ENCODE data around the gene RAP1GDS1.
"Not testable (repeated sequence)": the region's sequence is repeated elsewhere in the genome, so short reads cannot be mapped to it uniquely, and the experiment has no call there.

The RAP1GDS1 gene

DNA sequence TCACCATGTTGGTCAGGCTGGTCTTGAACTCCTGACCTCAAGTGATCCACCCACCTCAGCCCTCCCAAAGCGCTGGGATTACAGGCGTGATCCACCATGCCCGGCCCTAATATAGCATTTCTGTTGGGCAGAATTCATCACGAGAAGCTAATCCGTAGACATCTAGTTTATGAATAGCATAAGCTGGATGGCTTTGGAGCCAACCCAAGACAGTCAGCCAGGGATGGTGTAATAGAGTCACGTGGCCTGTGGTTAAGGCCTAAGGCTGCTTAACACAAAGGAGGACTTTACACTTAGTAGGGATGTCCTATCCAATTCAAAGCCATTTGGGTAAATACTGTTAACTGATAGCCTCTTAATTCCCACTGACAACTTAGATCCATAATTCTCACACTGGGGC lies 173.6 kb downstream of the RAP1GDS1 start:
- DNase-seq (ENCODE audit: low read depth) = no peak

DNA sequence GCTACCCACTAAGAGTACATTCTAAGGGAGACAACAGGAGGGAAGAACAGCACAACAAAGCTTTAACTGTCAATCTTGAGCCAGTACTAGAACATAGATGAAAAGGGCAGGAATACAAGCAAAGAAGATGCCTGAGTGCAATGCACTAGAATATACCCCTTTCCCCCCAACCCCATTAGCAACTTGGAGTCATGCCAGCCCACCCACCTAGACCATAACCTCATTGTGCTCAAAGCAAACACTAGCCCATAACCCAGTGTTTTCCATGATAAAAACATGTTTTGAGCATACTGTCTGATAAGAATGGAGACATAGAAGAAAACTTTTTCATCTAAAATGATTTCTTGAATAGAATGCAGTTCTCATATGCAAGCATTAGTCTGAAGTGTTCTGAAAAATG lies 183.2 kb downstream of the RAP1GDS1 start:
- DNase-seq (ENCODE audit: low read depth) = no peak

GRCh38 chr4:98446499-98447375 lies 185.6 kb downstream of the RAP1GDS1 start:
- no peak for DNase-seq (ENCODE audit: low read depth)

GRCh38 chr4:98447648-98448047 lies 186.5 kb downstream of the RAP1GDS1 start:
- no peak for DNase-seq (ENCODE audit: low read depth)

DNA sequence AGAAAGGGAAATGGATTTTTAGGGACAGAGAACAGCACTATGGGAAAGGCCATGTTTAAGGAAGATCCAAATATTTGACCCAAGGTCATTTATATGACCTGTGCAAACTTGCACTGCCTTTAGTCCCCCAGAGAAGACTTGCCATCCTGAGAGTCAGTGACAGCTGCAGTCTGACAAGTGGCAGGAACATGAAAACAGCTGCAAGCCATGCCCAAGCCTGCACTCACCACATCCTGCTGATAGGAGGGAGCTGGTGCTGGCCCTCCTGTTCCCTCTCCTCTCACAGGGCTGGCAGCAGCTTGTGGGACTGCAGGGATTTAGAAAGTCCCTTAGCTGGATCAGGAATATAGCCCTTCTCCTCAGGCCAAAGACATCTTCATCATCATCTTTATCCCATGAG lies 187.7 kb downstream of the RAP1GDS1 start:
- no peak for DNase-seq (ENCODE audit: low read depth)

DNA sequence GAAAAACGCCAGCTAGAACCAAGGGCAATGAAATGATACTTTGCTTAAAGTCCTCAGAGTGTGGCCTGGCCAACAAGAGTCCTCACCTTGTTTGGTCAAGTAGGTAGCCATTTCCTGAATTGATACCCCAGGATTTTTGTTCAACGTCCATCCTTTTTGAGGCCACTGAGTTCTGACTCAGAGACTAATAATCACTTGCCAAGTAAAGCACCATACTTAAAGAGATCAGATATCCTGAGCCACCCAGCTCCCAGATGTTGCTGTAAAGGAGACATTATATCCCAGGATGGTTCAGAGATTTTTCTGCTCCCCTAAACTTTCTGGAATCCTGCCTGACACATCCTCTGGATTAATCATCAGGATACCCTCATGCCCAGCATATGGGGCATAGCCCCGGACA lies 190.9 kb downstream of the RAP1GDS1 start:
- no peak for DNase-seq (ENCODE audit: low read depth)

DNA sequence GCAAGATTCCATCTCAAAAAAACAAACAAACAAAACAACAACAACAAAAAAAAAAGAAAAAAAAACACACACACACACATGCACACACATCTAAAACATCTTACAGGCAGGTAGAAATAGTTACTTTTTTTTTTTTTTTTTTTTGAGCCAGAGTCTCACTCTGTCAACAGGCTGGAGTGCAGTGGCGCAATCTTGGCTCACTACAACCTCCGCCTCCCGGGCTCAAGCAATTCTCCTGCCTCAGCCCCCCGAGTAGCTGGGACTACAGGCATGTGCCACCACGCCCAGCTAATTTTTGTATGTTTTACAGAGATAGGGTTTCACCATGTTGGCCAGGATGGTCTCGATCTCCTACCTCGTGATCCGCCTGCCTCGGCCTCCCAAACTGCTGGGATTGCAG lies 196.2 kb downstream of the RAP1GDS1 start:
- not testable (repeated sequence) for DNase-seq (ENCODE audit: low read depth)

GRCh38 chr4:98461121-98461865 lies 200.1 kb downstream of the RAP1GDS1 start:
- DNase-seq (ENCODE audit: low read depth) = not testable (repeated sequence)

DNA sequence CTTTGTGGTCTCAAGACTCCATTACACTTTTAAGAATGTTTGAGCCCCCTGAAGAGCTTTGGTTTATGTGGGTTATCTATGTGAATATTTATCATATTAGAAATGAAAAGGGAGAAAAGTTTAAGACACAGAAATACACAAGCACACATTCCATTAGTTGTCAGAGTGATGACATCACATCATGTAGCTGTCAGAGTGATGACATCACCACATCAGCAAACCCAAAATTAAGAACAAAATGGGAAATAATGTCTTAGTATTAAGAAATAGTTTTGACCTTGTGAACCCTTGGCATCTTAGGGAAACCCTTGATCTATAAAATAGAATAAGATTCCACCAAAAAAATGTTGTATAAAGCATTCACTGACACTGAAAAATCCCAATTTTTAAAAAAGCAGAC lies 201.3 kb downstream of the RAP1GDS1 start:
- no peak for DNase-seq (ENCODE audit: low read depth)

GRCh38 chr4:98466868-98467599 lies 205.8 kb downstream of the RAP1GDS1 start:
- no peak for DNase-seq (ENCODE audit: low read depth)

- DNase-seq (ENCODE audit: low read depth) = peak; percentile 76
These were observed 206.5 kb downstream of the RAP1GDS1 start for GRCh38 chr4:98467627-98468072.

GRCh38 chr4:98468709-98469108 lies 207.5 kb downstream of the RAP1GDS1 start:
- DNase-seq (ENCODE audit: low read depth) = no peak

DNA sequence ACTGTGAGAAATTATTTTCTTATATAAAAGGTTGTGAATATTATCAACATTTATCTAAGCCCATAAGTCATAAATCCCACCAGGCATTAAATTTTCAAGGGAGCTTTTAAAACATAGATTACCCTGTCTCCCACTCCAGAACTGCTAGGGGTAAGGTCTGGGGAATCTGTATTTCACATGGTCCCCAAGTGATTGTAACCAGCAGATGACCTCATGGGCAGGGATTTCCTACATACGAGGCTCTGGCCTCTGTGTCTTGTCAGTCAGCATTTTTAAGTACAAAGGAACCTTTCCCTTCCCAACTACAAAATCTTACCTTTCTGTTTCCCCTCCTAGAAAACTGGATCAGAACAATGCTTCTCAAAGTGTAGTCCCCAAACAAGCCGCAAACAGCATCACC lies 208.6 kb downstream of the RAP1GDS1 start:
- DNase-seq (ENCODE audit: low read depth) = no peak

DNA sequence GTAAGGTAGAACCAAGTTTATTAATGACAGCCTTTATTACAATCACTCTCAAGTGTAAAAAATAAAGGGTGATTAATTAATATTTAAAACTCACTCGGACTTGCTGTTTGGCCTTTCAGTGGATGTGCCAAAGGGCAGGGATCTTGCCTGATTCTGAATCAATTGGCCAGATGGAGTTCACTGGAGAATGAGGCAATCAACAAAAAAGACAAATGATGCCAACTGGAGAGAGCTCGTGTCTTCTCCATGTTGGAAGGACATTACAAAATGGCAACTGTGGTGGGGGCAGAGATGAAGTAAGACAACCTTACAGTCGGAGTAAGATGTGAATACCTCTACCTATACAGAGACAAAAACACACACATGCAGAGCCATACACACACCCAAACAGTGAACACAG lies 209.2 kb downstream of the RAP1GDS1 start:
- DNase-seq (ENCODE audit: low read depth) = no peak

- DNase-seq (ENCODE audit: low read depth) = no peak
These were observed 209.6 kb downstream of the RAP1GDS1 start for GRCh38 chr4:98470831-98471230.

GRCh38 chr4:98473046-98473445 lies 211.9 kb downstream of the RAP1GDS1 start:
- DNase-seq (ENCODE audit: low read depth) = no peak

DNA sequence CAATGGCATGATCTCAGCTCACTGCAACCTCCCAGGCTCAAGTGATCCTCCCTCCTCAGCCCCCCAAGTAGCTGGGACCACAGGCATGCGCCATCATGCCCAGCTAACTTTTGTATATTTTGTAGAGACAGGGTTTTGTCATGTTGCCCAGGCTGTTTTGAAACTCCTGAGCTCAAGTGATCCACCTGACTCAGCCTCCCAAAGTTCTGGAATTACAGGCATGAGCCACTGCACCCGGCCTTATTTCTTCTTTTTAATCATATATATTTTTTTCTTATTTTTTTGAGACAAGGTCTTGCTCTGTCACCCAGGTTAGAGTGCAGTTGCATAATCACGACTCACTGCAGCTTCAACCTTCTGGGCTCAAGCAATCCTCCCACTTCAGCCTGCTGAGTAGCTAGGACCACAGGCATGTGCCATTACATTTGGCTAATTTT lies 213.2 kb downstream of the RAP1GDS1 start:
- DNase-seq (ENCODE audit: low read depth) = peak; percentile 47

DNA sequence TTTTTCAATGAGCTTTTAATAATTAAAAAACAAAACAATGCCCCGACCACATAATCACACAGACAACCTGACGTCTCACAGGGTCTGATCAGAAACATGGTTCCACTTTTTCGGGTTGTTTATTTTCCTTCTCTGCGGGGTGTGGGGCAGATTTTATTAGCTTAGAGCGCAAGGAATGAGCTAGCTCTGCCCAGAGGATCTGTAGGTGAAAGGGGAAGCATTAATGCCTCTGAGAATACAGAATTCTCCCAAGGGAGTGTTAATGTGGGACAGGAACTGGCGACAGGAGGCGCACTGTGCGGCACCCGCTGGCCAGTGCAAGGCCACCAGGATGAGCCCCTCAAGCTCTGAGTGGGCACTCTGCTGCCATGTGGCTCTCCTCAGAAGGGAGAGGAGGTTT lies 215.7 kb downstream of the RAP1GDS1 start:
- no peak for DNase-seq (ENCODE audit: low read depth)

- not testable (repeated sequence) for DNase-seq (ENCODE audit: low read depth)
These were observed 218.4 kb downstream of the RAP1GDS1 start for GRCh38 chr4:98479590-98479989.

DNA sequence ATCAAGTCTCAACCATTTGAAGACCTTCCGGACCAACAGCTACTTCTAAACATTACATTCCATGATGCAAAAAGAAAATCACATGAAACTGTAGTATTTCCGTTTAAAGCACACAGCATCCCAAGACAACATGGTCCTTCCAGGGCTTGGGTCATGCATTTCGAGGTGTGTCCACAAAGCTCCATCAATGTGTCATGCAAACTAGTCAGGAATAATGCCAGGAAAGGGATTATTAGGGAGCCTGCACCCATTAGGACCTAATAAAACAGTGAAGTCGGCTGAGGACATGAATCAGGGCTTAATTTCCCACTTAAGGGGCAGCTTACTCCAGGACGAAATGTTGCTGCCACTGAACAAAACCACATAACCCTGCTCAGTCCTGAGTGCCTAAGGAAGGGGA lies 219.4 kb downstream of the RAP1GDS1 start:
- DNase-seq (ENCODE audit: low read depth) = no peak

DNA sequence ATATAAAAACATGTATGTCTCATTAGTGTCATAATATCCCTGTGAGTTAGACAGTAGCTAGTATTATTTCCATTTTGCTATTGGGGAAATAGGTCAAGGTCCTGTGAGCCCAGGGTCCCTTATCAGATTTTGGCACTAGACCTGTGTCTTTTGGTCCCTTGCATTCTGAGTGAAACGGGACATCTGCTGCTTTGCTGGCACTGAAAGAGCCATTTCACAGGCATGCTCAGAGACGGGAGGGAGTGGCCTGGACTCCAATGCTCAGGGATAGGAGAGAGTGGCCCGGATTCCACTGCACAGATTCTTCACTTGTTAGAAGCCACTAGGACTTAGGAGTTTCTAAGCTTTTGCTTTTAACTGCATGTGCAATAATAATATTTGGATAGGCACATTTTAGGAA lies 220.0 kb downstream of the RAP1GDS1 start:
- DNase-seq (ENCODE audit: low read depth) = no peak

GRCh38 chr4:98482503-98482846 lies 221.3 kb downstream of the RAP1GDS1 start:
- no peak for DNase-seq (ENCODE audit: low read depth)

Measured in GM04504 (cell line).